HG02610 (cell line): ENCODE results near the gene AJM1.
"Not testable (repeated sequence)": the region's sequence is repeated elsewhere in the genome, so short reads cannot be mapped to it uniquely, and the experiment has no call there.

Source experiments
- ATAC-seq: cut with Tn5 transposase; IDR thresholded peaks from one replicate; pipeline ENCODE4 v1.9.1; 2021; ENCODE audit warnings: mild to moderate bottlenecking, moderate library complexity; ENCODE audit not compliant: unreplicated experiment

AJM1 gene

DNA sequence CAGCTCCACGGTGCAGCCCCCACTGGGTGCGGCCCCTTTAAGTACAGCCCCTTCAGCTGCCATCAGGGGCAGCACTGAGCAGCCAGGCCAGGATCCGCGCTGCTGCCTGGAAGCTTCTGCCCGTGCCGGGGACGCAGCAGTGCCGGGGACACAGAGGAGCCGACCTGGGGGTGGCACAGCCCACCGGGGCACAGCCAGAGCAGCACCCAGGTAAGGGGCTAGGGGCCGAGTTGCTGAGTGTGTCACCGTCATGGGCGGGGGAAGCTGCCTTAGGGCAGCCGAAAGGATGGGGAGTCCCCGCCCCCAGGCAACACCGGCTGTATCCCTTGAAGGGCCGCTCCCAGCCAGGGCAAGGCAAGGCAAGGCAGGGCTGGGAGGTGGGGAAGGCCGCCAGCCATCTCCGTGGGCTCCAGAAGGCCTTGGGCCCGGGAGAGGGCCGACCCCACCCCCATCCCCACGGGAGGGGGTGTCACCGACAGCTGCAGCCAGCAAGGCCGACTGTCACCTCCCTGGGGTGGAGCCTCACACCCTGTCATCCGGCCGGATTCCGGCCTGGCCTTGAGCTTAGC is at the start of gene AJM1:
Gene AJM1 (plus strand): TSS at position 99 of the 569 bp plus-strand sequence. CDS start 1,937 bp downstream, outside the sequence.
- peak; percentile 67 for ATAC-seq

- no peak for ATAC-seq
Observed at GRCh38 chr9:136793086-136793946, 49.0 kb upstream of the AJM1 start.

- no peak for ATAC-seq
Observed at GRCh38 chr9:136794281-136794999, 47.8 kb upstream of the AJM1 start.

DNA sequence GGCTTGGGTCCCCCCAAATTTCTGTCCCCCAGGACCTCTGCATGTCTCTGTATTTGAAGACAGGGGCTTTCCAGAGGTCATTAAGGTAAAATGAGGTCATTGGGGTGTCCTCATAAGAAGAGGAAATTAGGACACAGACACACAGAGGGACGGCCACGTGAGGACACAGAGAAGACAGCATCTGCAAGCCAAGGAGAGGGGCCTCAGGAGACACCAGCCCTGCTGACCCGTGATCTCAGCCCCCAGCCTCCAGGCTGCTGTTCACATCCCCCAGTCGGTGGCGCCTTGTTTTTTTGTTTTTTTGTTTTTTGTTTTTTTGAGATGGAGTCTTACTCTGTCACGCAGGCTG is 47.3 kb upstream of the AJM1 start:
- no peak for ATAC-seq

- ATAC-seq, result no peak
Observed at GRCh38 chr9:136796238-136796774, 46.0 kb upstream of the AJM1 start, which contains the start of gene CCDC183. Gene CCDC183, plus strand, starts transcription at chr9:136796338. Its CDS starts 60 bp downstream, at chr9:136796398.

DNA sequence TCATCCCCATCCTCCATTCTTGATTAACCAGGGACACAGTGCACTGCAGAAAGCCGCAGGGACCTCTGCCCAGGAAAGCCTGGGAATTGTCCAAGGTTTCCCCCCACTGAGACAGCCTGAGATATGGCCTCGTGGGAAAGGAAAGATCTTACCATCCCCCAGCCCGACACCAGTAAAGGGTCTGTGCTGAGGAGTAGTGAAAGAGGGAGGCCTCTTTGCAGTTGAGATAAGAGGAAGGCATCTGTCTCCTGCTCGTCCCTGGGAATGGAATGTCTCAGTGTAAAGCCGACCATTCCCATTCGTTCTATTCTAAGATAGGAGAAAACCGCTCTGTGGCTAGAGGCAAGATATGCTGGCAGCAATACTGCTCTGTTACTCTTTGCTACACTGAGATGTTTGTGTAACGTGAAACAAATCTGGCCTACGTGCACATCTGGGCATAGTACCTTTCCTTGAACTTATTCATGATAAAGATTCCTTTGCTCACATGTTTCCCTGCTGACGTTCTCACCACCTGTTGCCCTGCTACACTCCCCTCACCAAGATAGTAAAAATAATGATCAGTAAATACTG is 45.4 kb upstream of the AJM1 start:
- ATAC-seq, result not testable (repeated sequence)

GRCh38 chr9:136798708-136799078 is 43.6 kb upstream of the AJM1 start:
- ATAC-seq, result no peak

GRCh38 chr9:136799079-136799853 is 43.0 kb upstream of the AJM1 start:
- ATAC-seq, result no peak

- ATAC-seq, result no peak
Observed at GRCh38 chr9:136799854-136800657, 42.2 kb upstream of the AJM1 start.

DNA sequence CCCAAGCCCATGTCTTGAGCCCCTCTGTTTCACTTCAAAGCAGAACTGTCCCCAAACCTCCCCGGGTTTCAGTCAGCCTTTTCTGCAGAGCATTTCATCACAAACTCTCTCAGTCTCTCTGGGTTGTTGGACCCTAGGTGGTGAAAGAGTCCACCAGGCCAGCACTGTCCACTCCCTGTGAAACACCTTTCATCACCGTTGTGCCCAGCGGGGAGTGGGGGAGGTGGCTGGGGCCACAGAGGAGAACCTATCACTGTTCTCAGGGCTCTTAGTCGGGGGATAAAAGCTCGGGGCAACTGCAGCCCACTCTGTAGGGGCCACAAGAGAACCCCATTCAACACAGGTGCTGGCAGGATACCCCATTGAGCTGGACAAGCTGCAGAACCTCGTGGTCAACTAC is 40.0 kb upstream of the AJM1 start:
- no peak for ATAC-seq

- ATAC-seq, result not testable (repeated sequence)
Observed at GRCh38 chr9:136803009-136803550, 39.2 kb upstream of the AJM1 start.

DNA sequence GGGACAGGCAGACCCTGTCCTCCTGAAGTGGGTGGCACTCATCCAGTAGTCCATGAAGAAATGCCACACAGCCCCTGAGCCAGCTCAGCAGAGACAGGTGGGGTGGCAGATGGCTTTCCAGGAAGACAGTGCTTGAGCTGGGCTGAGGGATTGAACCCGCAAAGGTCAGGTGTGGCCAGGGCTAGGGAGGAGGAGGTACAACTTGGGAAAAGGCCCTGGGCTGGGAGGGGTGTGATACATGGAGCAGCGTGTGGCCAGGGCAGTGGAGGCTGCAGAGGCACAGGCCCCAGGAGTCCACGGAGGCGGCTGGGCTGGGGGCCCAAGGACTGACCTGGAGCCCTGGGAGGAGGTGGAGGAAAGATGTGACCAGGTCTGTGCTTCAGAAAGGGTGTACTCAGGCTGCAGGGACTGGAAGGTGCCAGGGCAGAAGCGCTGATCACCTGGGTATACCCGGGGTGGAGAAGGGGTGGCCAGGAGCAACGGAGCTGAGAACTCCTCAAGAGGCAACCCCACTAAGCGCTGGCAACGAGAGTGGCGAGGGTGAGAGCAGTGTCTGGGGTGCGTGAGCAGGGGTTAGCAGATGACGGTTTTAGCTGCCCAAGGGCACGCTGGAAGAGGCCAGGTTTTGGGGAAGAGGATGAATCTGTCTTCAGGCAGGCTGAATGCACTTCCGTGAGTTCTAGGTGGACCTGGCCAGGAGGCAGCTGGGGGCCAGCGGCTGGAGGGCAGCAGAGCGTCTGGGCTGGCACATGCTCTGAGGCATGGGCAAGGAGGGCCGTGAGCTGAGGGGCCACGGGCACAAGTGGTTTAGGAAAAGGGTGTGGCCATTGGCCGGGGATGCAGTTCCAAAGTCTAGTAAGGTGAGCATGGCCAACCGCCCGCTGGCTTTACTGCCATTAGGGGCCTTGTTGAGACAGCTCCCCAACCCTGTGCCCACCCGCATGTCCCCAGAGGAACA is 38.4 kb upstream of the AJM1 start:
- no peak for ATAC-seq

DNA sequence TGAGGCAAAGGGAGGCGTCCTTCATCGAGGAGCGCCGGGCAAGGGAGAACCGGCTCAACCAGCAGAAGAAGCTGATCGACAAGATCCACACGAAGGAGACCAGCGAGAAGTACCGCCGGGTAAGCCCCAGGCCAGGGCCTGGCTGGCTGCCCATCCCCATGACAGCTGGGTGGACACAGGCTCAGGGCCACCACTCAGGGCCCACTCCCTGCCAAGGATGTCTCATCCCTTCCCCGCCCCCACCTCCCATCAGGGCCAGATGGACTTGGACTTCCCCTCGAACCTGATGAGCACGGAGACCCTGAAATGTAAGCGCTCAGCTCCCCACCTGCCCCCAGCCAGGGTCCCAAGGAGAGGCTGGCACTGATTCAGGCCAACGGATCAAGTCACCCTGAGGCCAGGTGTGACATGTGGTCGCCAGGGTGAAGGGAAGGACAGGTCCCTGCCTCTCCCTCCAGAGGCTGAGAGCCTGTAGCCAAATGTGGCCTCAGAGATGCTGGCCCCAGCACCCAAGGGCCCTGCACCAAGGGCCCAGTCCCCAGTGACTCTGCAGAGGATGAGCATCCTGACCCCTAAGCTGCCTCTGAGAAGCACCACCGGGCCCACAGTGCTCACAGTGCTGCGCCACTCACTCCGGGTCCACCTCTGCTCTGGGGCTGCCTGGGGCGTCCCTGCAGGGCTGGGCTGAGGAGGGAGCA is 37.6 kb upstream of the AJM1 start:
- ATAC-seq, result no peak

DNA sequence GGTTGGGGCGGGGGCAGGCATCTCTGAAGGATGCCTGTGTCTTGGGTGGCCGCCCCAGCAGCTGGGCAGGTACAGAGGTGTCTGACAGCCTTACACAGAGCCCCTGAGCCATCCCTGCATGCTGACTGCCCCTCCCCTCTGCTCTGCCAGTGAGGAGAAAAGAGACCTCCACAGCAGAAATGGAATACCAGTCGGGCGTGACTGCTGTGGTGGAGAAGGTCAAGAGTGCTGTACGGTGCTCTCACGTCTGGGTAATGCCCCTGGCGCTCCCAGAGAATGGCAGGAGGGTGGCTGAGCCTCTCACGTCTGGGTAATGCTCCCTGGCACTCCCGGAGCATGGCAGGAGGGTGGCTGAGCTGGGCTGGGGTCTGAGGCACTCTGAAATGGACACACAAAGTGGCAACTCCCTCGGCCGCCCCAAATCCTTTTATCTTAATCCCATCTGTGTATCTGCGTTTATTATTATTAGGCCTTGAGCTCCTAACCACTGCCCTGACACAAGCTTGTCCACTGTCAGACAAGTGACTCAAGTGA is 37.0 kb upstream of the AJM1 start:
- ATAC-seq, result no peak

DNA sequence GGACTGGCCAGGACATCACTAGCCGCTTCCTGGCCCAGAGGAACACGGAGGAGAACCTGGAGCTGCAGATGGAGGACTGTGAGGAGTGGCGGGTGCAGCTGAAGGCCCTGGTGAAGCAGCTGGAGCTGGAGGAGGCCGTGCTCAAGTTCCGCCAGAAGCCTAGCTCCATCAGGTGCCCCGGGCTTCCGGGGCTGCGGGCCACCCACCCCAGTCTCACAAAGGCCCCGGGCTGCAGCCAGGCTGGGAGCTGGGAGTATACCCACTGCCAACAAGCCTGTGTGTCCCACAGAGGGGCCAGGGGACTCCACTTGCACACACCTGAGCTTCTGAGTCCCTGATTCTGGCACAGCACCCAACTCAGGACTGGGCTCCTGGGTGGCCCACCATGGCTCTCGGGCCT is 36.2 kb upstream of the AJM1 start:
- ATAC-seq, result no peak

DNA sequence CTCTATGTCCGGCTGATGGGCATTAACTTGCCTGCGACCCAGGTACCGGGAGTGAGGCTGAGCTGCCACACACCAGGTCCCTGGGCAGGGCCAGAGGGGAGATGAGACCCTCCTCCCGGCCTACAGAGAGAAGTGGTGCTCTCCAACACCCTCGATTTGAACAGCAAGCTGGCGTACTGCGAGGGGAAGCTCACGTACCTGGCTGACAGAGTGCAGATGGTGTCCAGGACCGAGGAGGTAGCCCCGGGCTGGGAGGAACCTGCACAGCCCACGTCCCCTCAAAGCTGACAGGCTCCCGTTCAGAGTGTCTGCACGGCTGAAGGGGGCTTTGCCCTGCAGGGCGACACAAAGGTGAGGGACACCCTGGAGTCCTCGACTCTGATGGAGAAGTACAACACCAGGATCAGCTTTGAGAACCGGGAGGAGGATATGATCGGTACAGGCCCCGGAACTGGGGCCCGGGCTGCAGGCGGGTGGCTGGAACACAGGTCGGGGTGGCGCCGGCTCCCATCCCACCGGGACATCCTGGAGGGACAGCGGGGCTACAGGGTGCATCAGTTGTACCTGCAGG is 35.6 kb upstream of the AJM1 start:
- ATAC-seq, result no peak
